CD4-positive, alpha-beta T cell treated with Interferon alpha-2 for 1 hour (primary cell): ENCODE data around the gene MDM4.
A peak's percentile ranks its signal among the peaks of the same experiment; 100 is the strongest.
"Not testable (repeated sequence)": the region's sequence is repeated elsewhere in the genome, so short reads cannot be mapped to it uniquely, and the experiment has no call there.

Experiments used
- DNase-seq, 2 donors: peaks; one replicate each; pipeline ENCODE4 v3.0.0-alpha.2; 2020 to 2022

The MDM4 gene

GRCh38 chr1:204520834-204521709 lies 4.9 kb downstream of the MDM4 start:
- peak; percentile 71 to 79 for DNase-seq

GRCh38 chr1:204521941-204522521 lies 5.8 kb downstream of the MDM4 start:
- DNase-seq = not testable (repeated sequence)

DNA sequence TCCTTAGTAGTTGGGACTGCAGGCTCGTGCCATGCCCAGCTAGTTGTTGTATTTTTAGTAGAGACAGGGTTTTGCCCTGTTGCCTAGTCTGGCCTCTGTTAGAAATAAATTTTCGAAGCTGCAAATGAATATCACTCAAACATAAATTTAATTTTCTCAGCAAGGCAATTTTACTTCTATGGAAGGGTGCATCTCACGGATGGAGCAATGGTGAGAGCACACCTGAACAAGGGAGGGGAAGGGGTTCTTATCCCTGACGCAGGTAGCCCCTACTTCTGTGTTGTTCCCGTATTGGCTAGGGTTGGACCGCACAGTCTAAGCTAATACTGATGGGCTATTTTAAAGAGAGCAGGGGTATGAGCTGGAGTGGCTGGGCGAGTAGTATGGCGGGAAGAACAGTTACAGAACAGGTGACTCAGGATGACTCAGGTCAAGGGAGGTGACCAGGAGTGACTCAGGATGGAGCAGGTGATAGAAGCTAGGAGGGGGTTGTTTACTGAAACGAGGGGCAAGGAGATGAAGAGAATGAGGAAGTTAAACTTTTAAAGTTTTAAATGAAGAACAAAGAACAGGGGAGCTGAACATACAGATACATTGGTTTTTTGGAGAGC lies 7.5 kb downstream of the MDM4 start:
- no peak for DNase-seq

- DNase-seq = no peak
Measured at GRCh38 chr1:204524986-204525385, 8.8 kb downstream of the MDM4 start.

- DNase-seq = no peak
Measured at GRCh38 chr1:204528241-204528640, 12.0 kb downstream of the MDM4 start.

DNA sequence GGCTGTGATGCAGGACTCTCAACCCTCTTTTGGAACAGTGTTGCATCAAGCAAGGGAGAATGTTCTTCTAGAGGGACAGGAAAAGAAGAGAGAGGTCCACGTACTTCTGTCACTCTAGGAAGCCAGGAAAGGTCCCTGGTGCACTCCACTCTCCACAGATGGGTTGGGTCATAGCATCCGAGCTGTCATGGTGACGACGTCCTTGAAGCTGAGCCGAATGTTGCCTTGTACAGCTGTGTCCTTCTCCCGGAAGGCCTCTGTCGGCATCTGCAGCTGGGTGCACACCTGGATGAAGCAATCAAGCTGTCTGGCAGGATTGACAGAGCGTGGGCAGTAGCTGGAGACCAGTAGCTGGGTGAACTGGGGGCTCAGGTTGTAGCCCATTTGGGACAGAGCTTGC lies 12.5 kb downstream of the MDM4 start:
- no peak for DNase-seq

DNA sequence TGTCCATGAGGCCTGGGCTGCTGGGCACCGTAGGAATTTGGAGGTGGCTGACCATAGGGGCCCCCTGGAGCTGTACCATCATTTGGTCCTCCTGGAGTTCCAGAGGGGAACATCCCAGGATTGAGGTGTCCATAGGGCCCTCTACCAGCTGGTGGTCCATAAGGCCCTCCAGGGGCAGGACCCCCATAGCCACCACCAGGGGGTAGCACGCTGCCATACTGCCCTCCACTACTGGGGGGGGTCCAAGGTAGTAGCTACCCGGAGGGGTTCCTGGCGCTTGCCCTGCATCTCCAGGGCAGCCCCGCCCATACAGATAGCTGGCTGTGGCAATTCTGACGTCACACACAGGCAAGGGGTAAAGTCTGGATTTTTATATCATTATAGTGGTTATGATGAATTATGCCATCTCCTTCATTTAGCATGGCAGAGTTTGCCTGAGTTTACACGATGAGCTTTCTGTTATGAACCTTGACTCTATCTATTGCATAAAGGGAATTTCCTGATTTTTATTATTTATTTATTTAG lies 13.2 kb downstream of the MDM4 start:
- DNase-seq = no peak

DNA sequence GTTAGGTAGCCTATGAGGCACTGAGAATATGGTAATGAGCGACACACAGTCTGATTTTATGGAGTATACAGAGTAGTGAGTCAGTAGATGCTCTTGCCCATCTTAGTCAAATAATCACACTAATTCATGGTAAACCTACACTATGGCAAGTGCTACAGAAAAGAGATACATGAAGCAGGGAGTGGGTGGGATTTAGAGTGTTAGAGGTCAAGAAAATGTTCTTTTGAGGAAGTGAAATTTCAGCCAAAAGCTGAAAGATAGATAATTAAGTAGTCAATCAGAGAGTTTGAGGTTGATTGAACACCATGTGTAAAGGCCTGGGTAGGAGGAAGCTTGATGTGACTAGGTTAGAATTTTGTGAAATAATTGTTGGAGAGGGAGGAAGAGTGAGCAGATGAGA lies 14.7 kb downstream of the MDM4 start:
- no peak for DNase-seq

DNA sequence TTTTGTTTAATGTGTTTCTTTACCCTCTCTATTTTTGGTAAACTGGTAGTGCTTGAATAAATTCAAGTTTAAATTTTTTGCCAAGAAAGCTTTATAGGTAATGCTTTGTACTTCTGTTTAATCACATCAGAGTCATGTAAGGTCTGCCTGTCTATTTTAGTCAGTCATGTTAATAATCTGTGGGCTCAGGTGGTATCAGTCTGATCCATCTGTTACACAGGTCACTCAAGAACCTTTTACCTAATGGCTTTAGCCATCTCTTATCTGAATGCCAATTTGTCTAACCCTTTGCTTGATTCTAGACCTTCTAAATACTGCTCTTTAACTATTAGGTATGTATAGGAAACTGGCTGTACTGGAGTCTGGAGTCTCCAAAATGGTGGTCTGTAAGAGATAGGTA lies 16.6 kb downstream of the MDM4 start:
- DNase-seq = no peak

- no peak for DNase-seq
Measured at GRCh38 chr1:204541626-204542025, 25.4 kb downstream of the MDM4 start.

GRCh38 chr1:204544321-204544720 lies 28.1 kb downstream of the MDM4 start:
- DNase-seq = peak in 1 of 2 donors; percentile 66

- no peak for DNase-seq
Measured at GRCh38 chr1:204545202-204545601, 29.0 kb downstream of the MDM4 start.

GRCh38 chr1:204545881-204546280 lies 29.7 kb downstream of the MDM4 start:
- DNase-seq = peak in 1 of 2 donors; percentile 35

DNA sequence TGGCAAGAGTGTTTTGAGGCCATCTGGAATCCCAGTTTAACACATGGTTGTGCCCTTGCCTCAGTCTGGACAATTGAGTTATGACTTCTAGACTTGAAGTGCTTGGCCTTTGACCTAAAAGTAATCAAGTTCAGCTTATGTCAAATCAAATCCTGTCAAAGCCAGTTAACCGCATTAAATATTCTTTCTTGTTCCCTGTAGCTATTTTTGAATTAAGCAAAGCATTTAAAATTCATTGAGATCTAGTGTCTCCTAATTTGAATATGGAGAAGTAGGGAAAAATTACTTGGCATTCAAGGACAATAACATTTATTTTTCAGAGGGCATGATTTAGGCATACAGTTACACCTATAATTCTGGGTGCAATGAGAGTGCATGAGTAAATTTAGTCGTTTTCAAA lies 32.1 kb downstream of the MDM4 start:
- no peak for DNase-seq

DNA sequence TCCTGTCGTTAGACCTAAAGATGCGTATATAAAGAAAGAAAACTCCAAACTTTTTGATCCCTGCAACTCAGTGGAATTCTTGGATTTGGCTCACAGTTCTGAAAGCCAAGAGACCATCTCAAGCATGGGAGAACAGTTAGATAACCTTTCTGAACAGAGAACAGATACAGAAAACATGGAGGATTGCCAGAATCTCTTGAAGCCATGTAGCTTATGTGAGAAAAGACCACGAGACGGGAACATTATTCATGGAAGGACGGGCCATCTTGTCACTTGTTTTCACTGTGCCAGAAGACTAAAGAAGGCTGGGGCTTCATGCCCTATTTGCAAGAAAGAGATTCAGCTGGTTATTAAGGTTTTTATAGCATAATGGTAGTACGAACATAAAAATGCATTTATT lies 33.1 kb downstream of the MDM4 start:
- no peak for DNase-seq

GRCh38 chr1:204550926-204551325 lies 34.7 kb downstream of the MDM4 start:
- DNase-seq = no peak

- DNase-seq = no peak
Measured at GRCh38 chr1:204556458-204557052, 40.3 kb downstream of the MDM4 start.

DNA sequence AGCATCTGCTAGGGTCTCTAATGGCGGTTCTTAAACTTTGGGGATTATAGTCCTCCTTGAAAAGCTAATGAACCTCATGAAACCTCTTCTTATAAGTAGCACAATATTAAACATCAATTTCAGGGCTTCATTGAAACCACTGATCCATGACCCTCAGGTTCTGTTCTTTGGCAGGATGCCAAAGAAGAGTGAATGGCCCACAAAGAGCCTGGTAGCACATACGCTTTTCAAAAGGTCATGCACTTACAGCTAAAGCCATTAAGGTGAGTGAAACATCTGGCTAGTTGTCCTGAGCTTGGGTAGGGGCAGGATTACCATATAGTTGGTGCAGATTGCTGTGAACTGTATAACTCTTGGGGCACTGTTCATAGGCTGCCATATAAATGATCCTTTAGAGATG lies 42.3 kb downstream of the MDM4 start:
- no peak for DNase-seq

- DNase-seq = not testable (repeated sequence)
Measured at GRCh38 chr1:204560002-204560401, 43.8 kb downstream of the MDM4 start.

- DNase-seq = no peak
Measured at GRCh38 chr1:204560590-204561150, 44.5 kb downstream of the MDM4 start.

DNA sequence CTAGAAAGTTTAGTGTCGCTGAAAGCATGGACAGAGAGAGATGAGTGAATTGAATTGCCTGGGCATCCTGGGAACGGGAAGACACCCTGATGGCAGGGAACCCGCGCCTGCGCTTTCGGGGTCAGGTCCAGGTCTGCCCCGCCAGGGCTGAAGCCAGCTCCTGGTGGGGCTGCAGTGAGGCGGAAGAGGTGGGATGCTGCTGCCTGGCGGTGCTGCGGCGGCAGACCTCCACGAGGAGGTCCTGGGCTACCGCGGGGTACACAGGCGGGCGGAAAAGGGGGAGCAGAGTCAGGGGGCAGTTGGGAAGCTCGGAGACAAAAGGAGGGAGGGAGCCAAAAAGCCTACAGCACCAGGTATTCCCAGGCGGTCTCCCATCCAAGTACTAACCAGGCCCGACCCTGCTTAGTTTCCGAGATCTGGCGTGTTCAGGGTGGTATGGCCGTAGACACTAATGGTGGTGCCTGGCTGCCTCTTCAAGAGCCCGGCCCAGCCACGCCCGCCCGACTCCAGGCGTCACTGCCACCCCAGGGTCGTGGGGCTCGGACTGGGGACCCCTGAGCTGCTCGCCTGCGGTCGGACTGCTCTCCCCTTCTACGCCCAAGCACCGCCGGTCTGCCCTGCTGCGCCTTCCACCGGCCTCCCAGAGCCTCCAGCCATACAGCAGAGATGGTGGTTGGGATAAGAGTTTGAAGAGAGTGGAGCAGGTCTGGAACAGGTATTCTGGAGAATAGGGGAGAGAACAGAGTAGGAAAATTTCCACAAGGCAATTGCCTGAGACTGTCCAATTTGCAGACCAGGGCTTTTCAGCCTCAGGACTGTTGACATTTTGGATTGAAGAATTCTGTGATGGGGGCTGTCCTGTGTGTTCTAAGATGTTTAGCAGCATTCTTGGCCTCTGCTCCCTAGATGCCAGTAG lies 46.1 kb downstream of the MDM4 start:
- DNase-seq = no peak

DNA sequence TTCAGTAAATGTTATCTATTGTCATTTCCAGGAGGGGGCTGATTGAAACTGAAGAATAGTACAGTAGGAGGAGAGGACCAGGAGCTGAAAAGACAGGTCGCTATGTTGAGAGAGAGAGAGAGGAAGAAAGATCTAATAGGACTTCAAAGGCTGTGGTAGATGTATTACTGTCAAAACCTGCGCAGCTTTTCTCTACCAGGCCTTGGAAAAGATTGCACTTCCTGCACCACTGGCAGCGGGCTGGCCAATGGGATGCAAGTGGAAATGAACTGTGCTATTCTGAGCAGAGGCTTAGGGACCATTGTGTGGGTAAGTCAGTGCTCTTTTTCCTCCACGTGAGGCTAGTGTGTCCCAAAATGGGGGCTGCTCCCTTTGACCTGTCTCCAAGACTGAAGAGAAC lies 47.1 kb downstream of the MDM4 start:
- no peak for DNase-seq
